H1 (cell line): ENCODE measurements around the gene CKM. TPM values are rescaled to one million over a fixed set of nuclear protein-coding genes. Genes with fewer than 3 reads are reported as not detected.
A peak's percentile ranks its signal among the peaks of the same experiment; 100 is the strongest.

Experiments
- CTCF ChIA-PET: fragments of 300-600 bp; sonication (Branson Sonifier 250); formaldehyde crosslinking; loops from one replicate; lab custom pipeline; 2021; ENCODE audit not compliant: partially characterized antibody; lab: Charles Lee
- POLR2A ChIA-PET: fragments of 300-600 bp; sonication (Branson Sonifier 250); formaldehyde crosslinking; loops from one replicate; lab custom pipeline; 2021; ENCODE audit warnings: inconsistent platforms; ENCODE audit not compliant: partially characterized antibody; lab: Charles Lee
- DNase-seq, 2 experiments: peaks; one replicate each; pipeline versions ENCODE4 v3.0.0 to v3.0.0-alpha.2; 2010 to 2022; ENCODE audit warnings: low spot score in 2 of 2, low read depth in 1 of 2, mixed read lengths in 1 of 2
- FAIRE-seq: peaks from 2 replicates; lab custom pipeline; 2011; peaks lifted over from hg19 to GRCh38; lab: Jason Lieb, UNC
- H2AFZ ChIP-seq: 2 replicates; pipeline ENCODE4 v1.8.1; 2012; ENCODE audit warnings: low read length, inconsistent platforms
- H2AK5ac ChIP-seq: 2 replicates; pipeline ENCODE4 v1.6.1; 2013; ENCODE audit warnings: low read depth, low read length
- H2BK120ac ChIP-seq: replicated peaks from 2 replicates; pipeline ENCODE3; 2013; ENCODE audit warnings: low read depth, low read length, inconsistent platforms
- H2BK12ac ChIP-seq: 2 replicates; pipeline ENCODE4 v1.6.1; 2013; ENCODE audit warnings: low read depth, low read length
- H2BK15ac ChIP-seq: 2 replicates; pipeline ENCODE4 v1.6.1; 2013; ENCODE audit warnings: low read length
- H2BK20ac ChIP-seq: 2 replicates; pipeline ENCODE4 v1.6.1; 2013; ENCODE audit warnings: low read length
- H2BK5ac ChIP-seq: 2 replicates; pipeline ENCODE4 v1.6.1; 2013; ENCODE audit warnings: low read depth, low read length
- H3K14ac ChIP-seq: 2 replicates; pipeline ENCODE4 v1.6.1; 2013; ENCODE audit warnings: inconsistent platforms; ENCODE audit not compliant: insufficient read length
- H3K18ac ChIP-seq: 2 replicates; pipeline ENCODE4 v1.6.1; 2013; ENCODE audit warnings: low read length; ENCODE audit errors: extremely low read depth
- H3K23ac ChIP-seq: 2 replicates; pipeline ENCODE4 v1.6.1; 2013; ENCODE audit warnings: inconsistent platforms; ENCODE audit not compliant: insufficient read length
- H3K23me2 ChIP-seq: 2 replicates; pipeline ENCODE4 v1.6.1; 2013; ENCODE audit warnings: low read depth, low read length
- H3K27ac ChIP-seq: 2 replicates; pipeline ENCODE4 v1.6.1; 2011; ENCODE audit warnings: low read depth, low read length, inconsistent platforms
- H3K27me3 ChIP-seq, 4 experiments: replicated peaks in 1 of 4; 1 replicate in 1 of 4; 2 replicates in 3 of 4; pipeline versions ENCODE4 v1.6.1 to v1.8.1; 2011 to 2013; ENCODE audit warnings: low read length in 3 of 4, mild to moderate bottlenecking in 3 of 4, inconsistent platforms in 2 of 4, mixed read lengths in 2 of 4, moderate library complexity in 1 of 4; ENCODE audit not compliant: control insufficient read depth in 3 of 4, insufficient read depth in 3 of 4; ENCODE audit errors: extremely low read depth in 1 of 4
- H3K36me3 ChIP-seq, 4 experiments: 2 replicates each; pipeline versions ENCODE4 v1.6.1 to v1.8.1; 2011 to 2013; ENCODE audit warnings: mild to moderate bottlenecking in 4 of 4, low read length in 3 of 4, moderate library complexity in 2 of 4, control low read depth in 1 of 4, inconsistent platforms in 1 of 4; ENCODE audit not compliant: insufficient read depth in 4 of 4, control insufficient read depth in 2 of 4
- H3K4ac ChIP-seq: replicated peaks from 2 replicates; pipeline ENCODE3; 2013; ENCODE audit warnings: low read length, low read depth, mixed read lengths, inconsistent platforms; ENCODE audit not compliant: insufficient read length
- H3K4me1 ChIP-seq, 4 experiments: replicated peaks in 1 of 4; 1 replicate in 1 of 4; 2 replicates in 3 of 4; pipeline versions ENCODE4 v1.6.1 to v1.8.1; 2011 to 2013; ENCODE audit warnings: low read length in 3 of 4, inconsistent platforms in 2 of 4, mixed read lengths in 1 of 4; ENCODE audit not compliant: insufficient read depth in 4 of 4, control insufficient read depth in 3 of 4
- H3K4me2 ChIP-seq, 2 experiments: 2 replicates each; pipeline versions ENCODE4 v1.6.1 to v1.8.1; 2011 to 2013; ENCODE audit warnings: low read depth in 2 of 2, low read length in 2 of 2, control low read depth in 1 of 2, inconsistent platforms in 1 of 2, mild to moderate bottlenecking in 1 of 2; ENCODE audit not compliant: insufficient read depth in 1 of 2
- H3K4me3 ChIP-seq, 4 experiments: fragments of 200-600, 300-600 bp in 1 of 4; sonication (generic), shearing (Covaris generic), sonication (Bioruptor Twin) in 1 of 4; 2 replicates each; pipeline versions ENCODE4 v1.5.1 to v1.8.1; 2011 to 2016; ENCODE audit warnings: low read length in 4 of 4, low read depth in 3 of 4, control low read depth in 2 of 4, inconsistent platforms in 2 of 4, mild to moderate bottlenecking in 2 of 4, mixed read lengths in 1 of 4, moderate library complexity in 1 of 4; ENCODE audit not compliant: insufficient read depth in 2 of 4; ENCODE audit errors: extremely low read depth in 1 of 4
- H3K56ac ChIP-seq: replicated peaks from 2 replicates; pipeline ENCODE3; 2013; ENCODE audit warnings: low read depth, mild to moderate bottlenecking, mixed read lengths, low read length, inconsistent platforms; ENCODE audit not compliant: insufficient read length
- H3K79me1 ChIP-seq: 2 replicates; pipeline ENCODE4 v1.6.1; 2013; ENCODE audit warnings: low read depth, low read length, control low read depth
- H3K79me2 ChIP-seq, 2 experiments: 2 replicates each; pipeline versions ENCODE4 v1.6.1 to v1.8.1; 2012 to 2013; ENCODE audit warnings: low read length in 2 of 2, mild to moderate bottlenecking in 2 of 2, inconsistent platforms in 1 of 2; ENCODE audit not compliant: insufficient read depth in 2 of 2, control insufficient read depth in 1 of 2
- H3K9ac ChIP-seq, 4 experiments: replicated peaks in 1 of 4; 1 replicate in 1 of 4; 2 replicates in 3 of 4; pipeline versions ENCODE4 v1.6.1 to v1.8.1; 2011 to 2013; ENCODE audit warnings: low read depth in 3 of 4, low read length in 3 of 4, control low read depth in 2 of 4, mild to moderate bottlenecking in 2 of 4, moderate library complexity in 2 of 4, inconsistent platforms in 1 of 4; ENCODE audit errors: extremely low read depth in 1 of 4
- H3K9me3 ChIP-seq, 2 experiments: 2 replicates each; pipeline versions ENCODE4 v1.6.1 to v1.8.1; 2012 to 2013; ENCODE audit warnings: mild to moderate bottlenecking in 2 of 2, moderate library complexity in 2 of 2, control low read depth in 1 of 2, inconsistent platforms in 1 of 2, low read depth in 1 of 2, low read length in 1 of 2, mixed read lengths in 1 of 2; ENCODE audit not compliant: insufficient read depth in 2 of 2
- H4K20me1 ChIP-seq, 2 experiments: replicated peaks in 1 of 2; 2 replicates each; pipeline versions ENCODE3 to v1.8.1; 2011 to 2013; ENCODE audit warnings: inconsistent platforms in 2 of 2, low read length in 2 of 2, mild to moderate bottlenecking in 1 of 2; ENCODE audit not compliant: insufficient read depth in 2 of 2, control insufficient read depth in 1 of 2
- H4K5ac ChIP-seq: 2 replicates; pipeline ENCODE4 v1.6.1; 2013; ENCODE audit warnings: low read length, low read depth, mixed read lengths, inconsistent platforms; ENCODE audit not compliant: insufficient read length
- H4K8ac ChIP-seq: 2 replicates; pipeline ENCODE4 v1.8.0; 2013; ENCODE audit warnings: mild to moderate bottlenecking, moderate library complexity, low read length, inconsistent platforms; ENCODE audit not compliant: insufficient read depth; ENCODE audit errors: extremely low read depth
- H4K91ac ChIP-seq: replicated peaks from 2 replicates; pipeline ENCODE3; 2013; ENCODE audit warnings: low read length, mixed read lengths, inconsistent platforms; ENCODE audit not compliant: insufficient read length
- KDM1A ChIP-seq: fragments of 200-600, 300-600 bp; sonication (generic); IDR thresholded peaks from 2 replicates; pipeline ENCODE4 v1.7.1; 2016; ENCODE audit warnings: mild to moderate bottlenecking, low read length, borderline replicate concordance
- TAF1 ChIP-seq: IDR thresholded peaks from 2 replicates; pipeline ENCODE4 v1.6.1; 2011; ENCODE audit warnings: mild to moderate bottlenecking, low read depth, low read length
- polyA plus RNA-seq, 7 experiments: library from polyadenylated mRNA; depleted of rRNA in 3 of 7; stranded (reverse) in 5 of 7; unstranded in 2 of 7; fragments of >200 nt in 5 of 7; fragments of 200-250 nt in 2 of 7; gene quantifications; 1 replicate in 5 of 7; 2 replicates in 1 of 7; 4 replicates in 1 of 7; pipeline versions ENCODE4 v1.2.1 to v1.2.3, GENCODE V29; 2011 to 2013; ENCODE audit warnings: missing spikeins in 2 of 7, mixed read lengths in 2 of 7
- total RNA-seq: library from RNA; stranded (reverse); fragmentation: NEBNext Ultra II Directional; extraction: Animal tissue kit (Norgen Biotek cat#: 25700); gene quantifications from 2 replicates; pipeline ENCODE4 v1.2.1, GENCODE V29; 2021

CKM gene
- total and polyA plus RNA-seq, 2 of the 8 experiments (the other 6 are each of a cell fraction or from before 2014, with no cell fraction given) = 0.08 TPM; not detected in 1

GRCh38 chr19:45295873-45296272 lies 26.8 kb downstream of the CKM start:
- TF ChIP-seq TAF1 (no peak), KDM1A (peak; percentile 53; the same call in 1 of the 2 replicates)
- Histone ChIP-seq H3K56ac (no peak overlapping the region), H4K5ac (no peak overlapping the region), H2BK20ac (no peak overlapping the region), H2AK5ac (no peak overlapping the region), H3K4me1 (no peaks in the 10 kb centered on the region), H3K4me3 (no peak overlapping the region), H2BK5ac (no peak overlapping the region), H3K14ac (no peak overlapping the region), H2BK120ac (no peak overlapping the region), H4K20me1 (peaks cover 0 to 2% of the 10 kb centered on the region in 2 experiments), H3K27me3 (no peaks in the 10 kb centered on the region), H3K4ac (no peak overlapping the region), H3K23ac (no peak overlapping the region), H3K9me3 (no peaks in the 10 kb centered on the region), H3K18ac (no peak overlapping the region), H2BK12ac (no peak overlapping the region), H3K4me2 (no peak overlapping the region), H3K36me3 (peaks cover 0 to 4% (median 1%) of the 10 kb centered on the region in 4 experiments; a peak in 4 of 8 replicates), H3K79me2 (no peaks in the 10 kb centered on the region), H3K23me2 (no peaks in the 10 kb centered on the region; the same call in 1 of the 2 replicates), H3K27ac (no peak overlapping the region), H2BK15ac (no peak overlapping the region), H4K91ac (no peak overlapping the region), H4K8ac (no peak overlapping the region), H3K79me1 (no peaks in the 10 kb centered on the region), H3K9ac (no peak overlapping the region), H2AFZ (no peak overlapping the region)
- no peak for FAIRE-seq
- POLR2A ChIA-PET = no interaction called here
- CTCF ChIA-PET = interaction anchor here (0.9 to 1.5 kb wide), 4 partner anchors 9 to 26 kb away, joined by 3 to 6 read pairs (median 3); no protein-coding TSS in a partner anchor
- DNase-seq = no peak
